ENCODE measurements around the gene ZFYVE19. TPM values are rescaled to one million over a fixed set of nuclear protein-coding genes. Genes with fewer than 3 reads are reported as not detected.

The ZFYVE19 gene
- polyA plus RNA-seq (2013, experiment 1 of 2) = 19.7 TPM
- 18.6 TPM for polyA plus RNA-seq (2013, experiment 2 of 2)

- WGBS, 2 experiments (ENCODE audit: insufficient coverage in 2 of 2) = 1% methylated on average over 51 to 56 of the region's 64 CpGs
- Histone ChIP-seq H3K36me3 (ENCODE audit: control insufficient read depth, insufficient read depth, low read length) (peaks cover 46% of the 10 kb centered on the region), H3K9me3 (ENCODE audit: control insufficient read depth, low read length) (no peaks in the 10 kb centered on the region), H3K27ac (ENCODE audit: low read depth, low read length, severe bottlenecking) (peak within 1 kb of the TSS; percentile 58), H3K4me3 (ENCODE audit: extremely low read depth, insufficient read depth, low read length, poor library complexity, severe bottlenecking) (peak within 1 kb of the TSS; percentile 86), H3K4me1 (ENCODE audit: control insufficient read depth, insufficient read depth, low read length, poor library complexity, severe bottlenecking) (peaks cover 3% of the 10 kb centered on the region)
Observed at GRCh38 chr15:40807028-40807887, at the start of gene ZFYVE19, which contains the start of gene DNAJC17. Gene ZFYVE19 (plus strand): TSS chr15:40807089. CDS start chr15:40807590, 501 bp downstream. Gene DNAJC17 (minus strand): TSS chr15:40807473. CDS start chr15:40807446, 27 bp downstream.

DNA sequence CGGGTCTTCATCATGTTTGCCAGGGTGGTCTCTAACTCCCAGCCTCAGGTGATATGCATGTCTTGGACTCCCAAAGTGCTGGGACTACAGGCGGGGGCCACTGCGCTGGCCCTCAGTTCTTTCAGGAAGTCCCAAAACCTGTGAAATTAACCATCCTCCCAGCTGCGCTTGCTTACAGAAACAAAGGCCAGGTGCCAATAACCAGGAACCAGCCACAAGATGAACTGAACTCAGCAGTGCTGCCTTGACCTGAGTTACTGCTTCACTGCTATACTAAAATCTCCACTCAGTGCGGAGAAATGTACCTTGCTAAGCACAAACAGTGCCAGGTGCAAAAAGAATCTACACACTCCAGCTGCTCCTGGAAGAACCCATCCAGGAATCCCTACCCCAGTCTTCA lies 46.9 kb upstream of the ZFYVE19 start:
- Histone ChIP-seq H3K4me3 (ENCODE audit: extremely low read depth, insufficient read depth, low read length, poor library complexity, severe bottlenecking) (no peak overlapping the region), H3K27ac (ENCODE audit: low read depth, low read length, severe bottlenecking) (no peak overlapping the region), H3K36me3 (ENCODE audit: control insufficient read depth, insufficient read depth, low read length) (no peaks in the 10 kb centered on the region), H3K4me1 (ENCODE audit: control insufficient read depth, insufficient read depth, low read length, poor library complexity, severe bottlenecking) (peaks cover 3% of the 10 kb centered on the region), H3K9me3 (ENCODE audit: control insufficient read depth, low read length) (no peaks in the 10 kb centered on the region)
- WGBS, 2 experiments (ENCODE audit: insufficient coverage in 2 of 2) = 86 to 97% methylated on average over 3 to 4 of the region's 5 CpGs

DNA sequence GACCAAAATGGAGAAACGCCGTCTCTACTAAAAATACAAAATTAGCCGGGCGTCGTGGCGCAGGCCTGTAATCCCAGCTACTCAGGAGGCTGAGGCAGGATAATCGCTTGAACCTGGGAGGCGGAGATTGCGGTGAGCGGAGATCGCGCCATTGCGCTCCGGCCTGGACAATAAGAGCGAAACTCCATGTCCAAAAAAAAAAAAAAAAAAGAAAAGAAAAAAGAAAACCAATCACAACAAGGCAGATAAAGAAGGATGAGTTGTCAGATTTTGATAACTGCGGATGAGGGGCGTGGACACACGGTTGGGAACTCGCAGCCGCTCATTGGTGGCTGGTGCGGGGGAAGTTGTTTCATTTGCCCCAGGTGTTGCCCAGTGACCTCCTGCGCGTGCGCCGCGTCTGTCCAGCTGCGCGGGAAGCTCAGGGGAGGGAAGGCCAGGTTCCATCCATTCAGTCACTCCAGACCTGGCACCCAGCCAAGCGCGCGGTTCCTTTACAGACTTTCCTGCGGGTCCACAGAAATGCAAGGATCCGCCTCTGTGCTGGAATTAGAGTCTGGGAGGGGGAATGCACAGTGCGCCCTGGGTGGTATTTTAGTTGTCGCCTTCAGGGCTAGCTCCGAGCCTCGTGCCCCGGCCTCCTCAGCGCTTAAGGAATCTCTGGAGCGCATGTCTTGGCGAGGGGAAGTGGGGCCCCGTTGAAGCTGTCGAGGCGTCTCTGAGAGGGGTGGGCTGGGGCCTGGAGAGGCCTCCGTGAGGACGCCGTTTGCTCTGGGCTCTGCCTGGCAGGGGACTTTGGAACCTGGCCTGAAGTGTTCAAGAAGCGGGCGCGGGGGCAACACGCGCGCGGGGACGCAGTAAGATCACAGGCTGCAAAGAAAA lies 43.7 kb upstream of the ZFYVE19 start:
- no peaks in the 10 kb centered on the region for H3K9me3 ChIP-seq (ENCODE audit: control insufficient read depth, low read length)
- peak overlapping the region; percentile 57 for H3K27ac ChIP-seq (ENCODE audit: low read depth, low read length, severe bottlenecking)
- H3K4me1 ChIP-seq (ENCODE audit: control insufficient read depth, insufficient read depth, low read length, poor library complexity, severe bottlenecking) = peaks cover 28% of the 10 kb centered on the region
- no peaks in the 10 kb centered on the region for H3K36me3 ChIP-seq (ENCODE audit: control insufficient read depth, insufficient read depth, low read length)
- peak overlapping the region; percentile 55 for H3K4me3 ChIP-seq (ENCODE audit: extremely low read depth, insufficient read depth, low read length, poor library complexity, severe bottlenecking)
- WGBS, 2 experiments (ENCODE audit: insufficient coverage in 2 of 2) = 63 to 68% methylated on average over 27 to 45 of the region's 55 CpGs

- Histone ChIP-seq H3K9me3 (ENCODE audit: control insufficient read depth, low read length) (no peaks in the 10 kb centered on the region), H3K27ac (ENCODE audit: low read depth, low read length, severe bottlenecking) (peak within 1 kb of the TSS; percentile 57), H3K4me1 (ENCODE audit: control insufficient read depth, insufficient read depth, low read length, poor library complexity, severe bottlenecking) (peaks cover 33% of the 10 kb centered on the region), H3K36me3 (ENCODE audit: control insufficient read depth, insufficient read depth, low read length) (peaks cover 5% of the 10 kb centered on the region), H3K4me3 (ENCODE audit: extremely low read depth, insufficient read depth, low read length, poor library complexity, severe bottlenecking) (peak within 1 kb of the TSS; percentile 55)
- WGBS, 2 experiments (ENCODE audit: insufficient coverage in 2 of 2) = 2 to 3% methylated on average over 54 to 67 of the region's 75 CpGs
Observed at GRCh38 chr15:40763801-40764628, 42.9 kb upstream of the ZFYVE19 start, which contains the start of gene GCHFR. Gene GCHFR (plus strand): TSS chr15:40764068. CDS start chr15:40764181, 113 bp downstream.

GRCh38 chr15:40764629-40765103 lies 42.2 kb upstream of the ZFYVE19 start:
- Histone ChIP-seq H3K4me1 (ENCODE audit: control insufficient read depth, insufficient read depth, low read length, poor library complexity, severe bottlenecking) (peaks cover 40% of the 10 kb centered on the region), H3K9me3 (ENCODE audit: control insufficient read depth, low read length) (no peaks in the 10 kb centered on the region), H3K36me3 (ENCODE audit: control insufficient read depth, insufficient read depth, low read length) (peaks cover 5% of the 10 kb centered on the region), H3K27ac (ENCODE audit: low read depth, low read length, severe bottlenecking) (no peak overlapping the region), H3K4me3 (ENCODE audit: extremely low read depth, insufficient read depth, low read length, poor library complexity, severe bottlenecking) (peak overlapping the region; percentile 55)
- WGBS, 2 experiments (ENCODE audit: insufficient coverage in 2 of 2) = 62 to 70% methylated on average over 6 to 8 of the region's 8 CpGs

GRCh38 chr15:40766194-40766815 lies 40.6 kb upstream of the ZFYVE19 start:
- Histone ChIP-seq H3K36me3 (ENCODE audit: control insufficient read depth, insufficient read depth, low read length) (peaks cover 9% of the 10 kb centered on the region), H3K4me3 (ENCODE audit: extremely low read depth, insufficient read depth, low read length, poor library complexity, severe bottlenecking) (no peak overlapping the region), H3K9me3 (ENCODE audit: control insufficient read depth, low read length) (no peaks in the 10 kb centered on the region), H3K4me1 (ENCODE audit: control insufficient read depth, insufficient read depth, low read length, poor library complexity, severe bottlenecking) (peaks cover 40% of the 10 kb centered on the region), H3K27ac (ENCODE audit: low read depth, low read length, severe bottlenecking) (peak overlapping the region; percentile 16)
- 60 to 71% methylated on average over 4 to 7 of the region's 7 CpGs for WGBS, 2 experiments (ENCODE audit: insufficient coverage in 2 of 2)

GRCh38 chr15:40766906-40767837 lies 39.7 kb upstream of the ZFYVE19 start:
- H3K9me3 ChIP-seq (ENCODE audit: control insufficient read depth, low read length) = no peaks in the 10 kb centered on the region
- H3K4me1 ChIP-seq (ENCODE audit: control insufficient read depth, insufficient read depth, low read length, poor library complexity, severe bottlenecking) = peaks cover 40% of the 10 kb centered on the region
- peaks cover 11% of the 10 kb centered on the region for H3K36me3 ChIP-seq (ENCODE audit: control insufficient read depth, insufficient read depth, low read length)
- 73 to 75% methylated on average over 25 to 28 of the region's 32 CpGs for WGBS, 2 experiments (ENCODE audit: insufficient coverage in 2 of 2)
- H3K27ac ChIP-seq (ENCODE audit: low read depth, low read length, severe bottlenecking) = peak overlapping the region; percentile 5
- H3K4me3 ChIP-seq (ENCODE audit: extremely low read depth, insufficient read depth, low read length, poor library complexity, severe bottlenecking) = no peak overlapping the region

GRCh38 chr15:40767838-40768500 lies 38.9 kb upstream of the ZFYVE19 start:
- no peak overlapping the region for H3K27ac ChIP-seq (ENCODE audit: low read depth, low read length, severe bottlenecking)
- peaks cover 15% of the 10 kb centered on the region for H3K36me3 ChIP-seq (ENCODE audit: control insufficient read depth, insufficient read depth, low read length)
- H3K4me1 ChIP-seq (ENCODE audit: control insufficient read depth, insufficient read depth, low read length, poor library complexity, severe bottlenecking) = peaks cover 40% of the 10 kb centered on the region
- WGBS, 2 experiments (ENCODE audit: insufficient coverage in 2 of 2) = 93 to 94% methylated on average over 27 to 28 of the region's 29 CpGs
- no peaks in the 10 kb centered on the region for H3K9me3 ChIP-seq (ENCODE audit: control insufficient read depth, low read length)
- no peak overlapping the region for H3K4me3 ChIP-seq (ENCODE audit: extremely low read depth, insufficient read depth, low read length, poor library complexity, severe bottlenecking)

Measured in mesodermal cell (in vitro differentiated cells).